GM12878 (cell line): Measurements from ENCODE around the gene FAM228B. TPM values are rescaled to one million over a fixed set of nuclear protein-coding genes. Genes with fewer than 3 reads are reported as not detected.

ENCODE experiments used
- ATF7 ChIP-seq: fragments of 450-650 bp; IDR thresholded peaks from 2 replicates; pipeline ENCODE4 v1.6.1; 2016; ENCODE audit warnings: low read depth, mild to moderate bottlenecking
- BACH1 ChIP-seq: fragments of 450-650 bp; IDR thresholded peaks from 2 replicates; pipeline ENCODE4 v1.6.1; 2017; ENCODE audit warnings: mild to moderate bottlenecking, borderline replicate concordance
- BRCA1 ChIP-seq: IDR thresholded peaks from 2 replicates; pipeline ENCODE4 v1.6.1; 2011; ENCODE audit warnings: low read depth, low read length, improper control_type of control experiment
- CHD2 ChIP-seq: IDR thresholded peaks from 2 replicates; pipeline ENCODE4 v1.6.1; 2011; ENCODE audit warnings: low read depth, low read length, improper control_type of control experiment, borderline replicate concordance
- CREB1 ChIP-seq: IDR thresholded peaks from 2 replicates; pipeline ENCODE4 v1.6.1; 2012; ENCODE audit warnings: low read depth, mild to moderate bottlenecking, inconsistent platforms
- EED ChIP-seq: sonication (generic); IDR thresholded peaks from 2 replicates; pipeline ENCODE4 v1.6.1; 2016; ENCODE audit warnings: antibody characterized with exemption, low read depth
- EGR1 ChIP-seq, 2 experiments: IDR thresholded peaks; 1 replicate in 1 of 2; 2 replicates in 1 of 2; pipeline ENCODE4 v1.6.1; 2011 to 2012; ENCODE audit warnings: low read depth in 2 of 2, low read length in 2 of 2, borderline replicate concordance in 1 of 2, mild to moderate bottlenecking in 1 of 2, moderate library complexity in 1 of 2
- GABPA ChIP-seq: IDR thresholded peaks from 2 replicates; pipeline ENCODE4 v1.6.1; 2014; ENCODE audit warnings: antibody characterized with exemption, low read depth, mild to moderate bottlenecking, inconsistent platforms
- HCFC1 ChIP-seq: fragments of 150-350 bp; IDR thresholded peaks from 2 replicates; pipeline ENCODE4 v1.6.1; 2014; ENCODE audit warnings: low read length
- HDGF ChIP-seq: fragments of 450-650 bp; IDR thresholded peaks from 2 replicates; pipeline ENCODE4 v1.6.1; 2016; ENCODE audit warnings: antibody characterized with exemption
- RAD51 ChIP-seq: fragments of 450-650 bp; IDR thresholded peaks from 2 replicates; pipeline ENCODE4 v1.6.1; 2016; ENCODE audit warnings: moderate library complexity, mild to moderate bottlenecking, inconsistent platforms
- RBBP5 ChIP-seq: fragments of 200-600 bp; sonication (generic); conservative IDR thresholded peaks from 2 replicates; pipeline ENCODE4 v1.6.1; 2016
- RFX5 ChIP-seq: IDR thresholded peaks from 2 replicates; pipeline ENCODE4 v1.6.1; 2011; ENCODE audit warnings: low read depth, low read length, improper control_type of control experiment
- RUNX3 ChIP-seq: IDR thresholded peaks from 2 replicates; pipeline ENCODE4 v1.6.1; 2012; ENCODE audit warnings: low read length, inconsistent platforms
- SIN3A ChIP-seq: IDR thresholded peaks from 2 replicates; pipeline ENCODE4 v1.6.1; 2012; ENCODE audit warnings: low read depth, low read length, improper control_type of control experiment
- SIX5 ChIP-seq: IDR thresholded peaks from 2 replicates; pipeline ENCODE4 v1.6.1; 2011; ENCODE audit warnings: mild to moderate bottlenecking, low read depth, low read length, moderate library complexity; ENCODE audit not compliant: severe bottlenecking
- SMAD5 ChIP-seq: IDR thresholded peaks from 2 replicates; pipeline ENCODE4 v1.6.1; 2016; ENCODE audit warnings: antibody characterized with exemption, low read depth
- SMC3 ChIP-seq: IDR thresholded peaks from 2 replicates; pipeline ENCODE4 v1.6.1; 2011; ENCODE audit warnings: low read length, improper control_type of control experiment, borderline replicate concordance
- SREBF1 ChIP-seq: IDR thresholded peaks from 2 replicates; pipeline ENCODE4 v1.6.1; 2012; ENCODE audit warnings: mild to moderate bottlenecking, low read length
- STAT1 ChIP-seq: fragments of 450-650 bp; conservative IDR thresholded peaks from 2 replicates; pipeline ENCODE4 v1.6.1; 2014; ENCODE audit warnings: antibody characterized with exemption, mild to moderate bottlenecking
- TBL1XR1 ChIP-seq: IDR thresholded peaks from 2 replicates; pipeline ENCODE4 v1.6.1; 2012; ENCODE audit warnings: low read depth, low read length, improper control_type of control experiment
- ZBED1 ChIP-seq: IDR thresholded peaks from 2 replicates; pipeline ENCODE4 v1.6.1; 2016; ENCODE audit warnings: borderline replicate concordance
- ZBTB4 ChIP-seq: fragments of 450-650 bp; formaldehyde crosslinking; IDR thresholded peaks from 2 replicates; pipeline ENCODE4 v1.4.0; 2022; ENCODE audit warnings: mild to moderate bottlenecking, moderate library complexity
- ZNF274 ChIP-seq: IDR thresholded peaks from one replicate; pipeline ENCODE4 v1.8.0; 2011; ENCODE audit not compliant: insufficient read length, insufficient read depth
- ZNF384 ChIP-seq: IDR thresholded peaks from 2 replicates; pipeline ENCODE4 v1.6.1; 2012; ENCODE audit warnings: low read depth, mild to moderate bottlenecking, low read length, improper control_type of control experiment, borderline replicate concordance
- polyA plus RNA-seq, 11 experiments: library from polyadenylated mRNA; depleted of rRNA in 4 of 11; unstranded in 6 of 11; stranded (reverse) in 5 of 11; fragments of >200 nt; fragmentation: Nextera tagmentation in 4 of 11; fragmentation: Illumina TruSeq in 1 of 11; extraction: Ambion mirVana in 4 of 11; extraction: Trizol in 1 of 11; gene quantifications; 1 replicate in 1 of 11; 2 replicates in 10 of 11; pipeline versions ENCODE4 v1.2.1 to v1.2.3, GENCODE V29; 2011 to 2016; ENCODE audit warnings: inconsistent platforms in 2 of 11, missing spikeins in 2 of 11, low read depth in 1 of 11
- total RNA-seq, 4 experiments: library from RNA; depleted of rRNA in 3 of 4; stranded (reverse); fragments of >200 nt in 3 of 4; fragmentation: Illumina TruSeq in 1 of 4; extraction: Trizol in 1 of 4; gene quantifications; 2 replicates each; pipeline versions ENCODE4 v1.2.1 to v1.2.3, GENCODE V29; 2013 to 2021
- TF ChIP-seq, protein P1 (sequence below): IDR thresholded peaks from 2 replicates; pipeline ENCODE4 v1.6.1; 2011; ENCODE audit warnings: low read depth, mild to moderate bottlenecking, low read length, moderate library complexity, borderline replicate concordance; ENCODE audit errors: extremely low read depth
- TF ChIP-seq, protein P2 (sequence below): IDR thresholded peaks from 2 replicates; pipeline ENCODE4 v1.6.1; 2012; ENCODE audit warnings: mild to moderate bottlenecking, low read depth, low read length

FAM228B gene
- total and polyA plus RNA-seq, 10 of the 15 experiments (the other 5 are each of a cell fraction or from before 2014, with no cell fraction given): 3.9 to 11.0 (median 7.5) TPM

- no peak for TF ChIP-seq CREB1
- TF ChIP-seq RFX5: no peak
- TF ChIP-seq SREBF1: no peak
- 0 out of 2 replicates have a peak, but pooled peaks have one; percentile 74 for TF ChIP-seq SIN3A
- TF ChIP-seq ATF7: no peak
- TF ChIP-seq GABPA: no peak
- TF ChIP-seq SMC3: peak; percentile 55
- no peak for TF ChIP-seq ZBTB4 (CRISPR knock-in tag)
- no peak for TF ChIP-seq EGR1 (IDR thresholded peaks at IDR 0.05; ENCODE audit: borderline replicate concordance in 1 of 2, low read depth in 2 of 2, low read length in 2 of 2)
- TF ChIP-seq TBL1XR1: no peak
- TF ChIP-seq, protein P1, sequence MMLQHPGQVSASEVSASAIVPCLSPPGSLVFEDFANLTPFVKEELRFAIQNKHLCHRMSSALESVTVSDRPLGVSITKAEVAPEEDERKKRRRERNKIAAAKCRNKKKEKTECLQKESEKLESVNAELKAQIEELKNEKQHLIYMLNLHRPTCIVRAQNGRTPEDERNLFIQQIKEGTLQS: no peak
- TF ChIP-seq HCFC1: no peak
- no peak for TF ChIP-seq SMAD5
- no peak for TF ChIP-seq RUNX3
- TF ChIP-seq EED: peak; percentile 92
- no peak for TF ChIP-seq BRCA1
- no peak for TF ChIP-seq HDGF
- no peak for TF ChIP-seq RAD51
- no peak for TF ChIP-seq ZBED1
- no peak for TF ChIP-seq SIX5
- TF ChIP-seq STAT1: no peak
- TF ChIP-seq, protein P2, sequence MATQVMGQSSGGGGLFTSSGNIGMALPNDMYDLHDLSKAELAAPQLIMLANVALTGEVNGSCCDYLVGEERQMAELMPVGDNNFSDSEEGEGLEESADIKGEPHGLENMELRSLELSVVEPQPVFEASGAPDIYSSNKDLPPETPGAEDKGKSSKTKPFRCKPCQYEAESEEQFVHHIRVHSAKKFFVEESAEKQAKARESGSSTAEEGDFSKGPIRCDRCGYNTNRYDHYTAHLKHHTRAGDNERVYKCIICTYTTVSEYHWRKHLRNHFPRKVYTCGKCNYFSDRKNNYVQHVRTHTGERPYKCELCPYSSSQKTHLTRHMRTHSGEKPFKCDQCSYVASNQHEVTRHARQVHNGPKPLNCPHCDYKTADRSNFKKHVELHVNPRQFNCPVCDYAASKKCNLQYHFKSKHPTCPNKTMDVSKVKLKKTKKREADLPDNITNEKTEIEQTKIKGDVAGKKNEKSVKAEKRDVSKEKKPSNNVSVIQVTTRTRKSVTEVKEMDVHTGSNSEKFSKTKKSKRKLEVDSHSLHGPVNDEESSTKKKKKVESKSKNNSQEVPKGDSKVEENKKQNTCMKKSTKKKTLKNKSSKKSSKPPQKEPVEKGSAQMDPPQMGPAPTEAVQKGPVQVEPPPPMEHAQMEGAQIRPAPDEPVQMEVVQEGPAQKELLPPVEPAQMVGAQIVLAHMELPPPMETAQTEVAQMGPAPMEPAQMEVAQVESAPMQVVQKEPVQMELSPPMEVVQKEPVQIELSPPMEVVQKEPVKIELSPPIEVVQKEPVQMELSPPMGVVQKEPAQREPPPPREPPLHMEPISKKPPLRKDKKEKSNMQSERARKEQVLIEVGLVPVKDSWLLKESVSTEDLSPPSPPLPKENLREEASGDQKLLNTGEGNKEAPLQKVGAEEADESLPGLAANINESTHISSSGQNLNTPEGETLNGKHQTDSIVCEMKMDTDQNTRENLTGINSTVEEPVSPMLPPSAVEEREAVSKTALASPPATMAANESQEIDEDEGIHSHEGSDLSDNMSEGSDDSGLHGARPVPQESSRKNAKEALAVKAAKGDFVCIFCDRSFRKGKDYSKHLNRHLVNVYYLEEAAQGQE: no peak
- no peak for TF ChIP-seq ZNF274
- no peak for TF ChIP-seq RBBP5
- TF ChIP-seq BACH1: peak; percentile 41; the same call in 1 of the 2 replicates
- TF ChIP-seq CHD2: no peak
- TF ChIP-seq ZNF384: no peak
These were observed 38.7 kb upstream of the FAM228B start, which contains the start of gene TP53I3 (continued) for GRCh38 chr2:24084386-24085199.
